H1 (cell line): ENCODE measurements around the gene COL16A1. TPM values are rescaled to one million over a fixed set of nuclear protein-coding genes. Genes with fewer than 3 reads are reported as not detected.
A peak's percentile ranks its signal among the peaks of the same experiment; 100 is the strongest.

Experiments used
- CTCF ChIA-PET: fragments of 300-600 bp; sonication (Branson Sonifier 250); formaldehyde crosslinking; loops from one replicate; lab custom pipeline; 2021; ENCODE audit not compliant: partially characterized antibody; lab: Charles Lee
- POLR2A ChIA-PET: fragments of 300-600 bp; sonication (Branson Sonifier 250); formaldehyde crosslinking; loops from one replicate; lab custom pipeline; 2021; ENCODE audit warnings: inconsistent platforms; ENCODE audit not compliant: partially characterized antibody; lab: Charles Lee
- DNase-seq, 2 experiments: peaks; one replicate each; pipeline versions ENCODE4 v3.0.0 to v3.0.0-alpha.2; 2010 to 2022; ENCODE audit warnings: low spot score in 2 of 2, low read depth in 1 of 2, mixed read lengths in 1 of 2
- FAIRE-seq: peaks from 2 replicates; lab custom pipeline; 2011; peaks lifted over from hg19 to GRCh38; lab: Jason Lieb, UNC
- H2AFZ ChIP-seq: 2 replicates; pipeline ENCODE4 v1.8.1; 2012; ENCODE audit warnings: low read length, inconsistent platforms
- H2AK5ac ChIP-seq: 2 replicates; pipeline ENCODE4 v1.6.1; 2013; ENCODE audit warnings: low read depth, low read length
- H2BK120ac ChIP-seq: replicated peaks from 2 replicates; pipeline ENCODE3; 2013; ENCODE audit warnings: low read depth, low read length, inconsistent platforms
- H2BK12ac ChIP-seq: 2 replicates; pipeline ENCODE4 v1.6.1; 2013; ENCODE audit warnings: low read depth, low read length
- H2BK15ac ChIP-seq: 2 replicates; pipeline ENCODE4 v1.6.1; 2013; ENCODE audit warnings: low read length
- H2BK20ac ChIP-seq: 2 replicates; pipeline ENCODE4 v1.6.1; 2013; ENCODE audit warnings: low read length
- H2BK5ac ChIP-seq: 2 replicates; pipeline ENCODE4 v1.6.1; 2013; ENCODE audit warnings: low read depth, low read length
- H3K14ac ChIP-seq: 2 replicates; pipeline ENCODE4 v1.6.1; 2013; ENCODE audit warnings: inconsistent platforms; ENCODE audit not compliant: insufficient read length
- H3K18ac ChIP-seq: 2 replicates; pipeline ENCODE4 v1.6.1; 2013; ENCODE audit warnings: low read length; ENCODE audit errors: extremely low read depth
- H3K23ac ChIP-seq: 2 replicates; pipeline ENCODE4 v1.6.1; 2013; ENCODE audit warnings: inconsistent platforms; ENCODE audit not compliant: insufficient read length
- H3K23me2 ChIP-seq: 2 replicates; pipeline ENCODE4 v1.6.1; 2013; ENCODE audit warnings: low read depth, low read length
- H3K27ac ChIP-seq: 2 replicates; pipeline ENCODE4 v1.6.1; 2011; ENCODE audit warnings: low read depth, low read length, inconsistent platforms
- H3K27me3 ChIP-seq, 4 experiments: replicated peaks in 1 of 4; 1 replicate in 1 of 4; 2 replicates in 3 of 4; pipeline versions ENCODE4 v1.6.1 to v1.8.1; 2011 to 2013; ENCODE audit warnings: low read length in 3 of 4, mild to moderate bottlenecking in 3 of 4, inconsistent platforms in 2 of 4, mixed read lengths in 2 of 4, moderate library complexity in 1 of 4; ENCODE audit not compliant: control insufficient read depth in 3 of 4, insufficient read depth in 3 of 4; ENCODE audit errors: extremely low read depth in 1 of 4
- H3K36me3 ChIP-seq, 4 experiments: 2 replicates each; pipeline versions ENCODE4 v1.6.1 to v1.8.1; 2011 to 2013; ENCODE audit warnings: mild to moderate bottlenecking in 4 of 4, low read length in 3 of 4, moderate library complexity in 2 of 4, control low read depth in 1 of 4, inconsistent platforms in 1 of 4; ENCODE audit not compliant: insufficient read depth in 4 of 4, control insufficient read depth in 2 of 4
- H3K4ac ChIP-seq: replicated peaks from 2 replicates; pipeline ENCODE3; 2013; ENCODE audit warnings: low read length, low read depth, mixed read lengths, inconsistent platforms; ENCODE audit not compliant: insufficient read length
- H3K4me1 ChIP-seq, 4 experiments: replicated peaks in 1 of 4; 1 replicate in 1 of 4; 2 replicates in 3 of 4; pipeline versions ENCODE4 v1.6.1 to v1.8.1; 2011 to 2013; ENCODE audit warnings: low read length in 3 of 4, inconsistent platforms in 2 of 4, mixed read lengths in 1 of 4; ENCODE audit not compliant: insufficient read depth in 4 of 4, control insufficient read depth in 3 of 4
- H3K4me2 ChIP-seq, 2 experiments: 2 replicates each; pipeline versions ENCODE4 v1.6.1 to v1.8.1; 2011 to 2013; ENCODE audit warnings: low read depth in 2 of 2, low read length in 2 of 2, control low read depth in 1 of 2, inconsistent platforms in 1 of 2, mild to moderate bottlenecking in 1 of 2; ENCODE audit not compliant: insufficient read depth in 1 of 2
- H3K4me3 ChIP-seq, 4 experiments: fragments of 200-600, 300-600 bp in 1 of 4; sonication (generic), shearing (Covaris generic), sonication (Bioruptor Twin) in 1 of 4; 2 replicates each; pipeline versions ENCODE4 v1.5.1 to v1.8.1; 2011 to 2016; ENCODE audit warnings: low read length in 4 of 4, low read depth in 3 of 4, control low read depth in 2 of 4, inconsistent platforms in 2 of 4, mild to moderate bottlenecking in 2 of 4, mixed read lengths in 1 of 4, moderate library complexity in 1 of 4; ENCODE audit not compliant: insufficient read depth in 2 of 4; ENCODE audit errors: extremely low read depth in 1 of 4
- H3K56ac ChIP-seq: replicated peaks from 2 replicates; pipeline ENCODE3; 2013; ENCODE audit warnings: low read depth, mild to moderate bottlenecking, mixed read lengths, low read length, inconsistent platforms; ENCODE audit not compliant: insufficient read length
- H3K79me1 ChIP-seq: 2 replicates; pipeline ENCODE4 v1.6.1; 2013; ENCODE audit warnings: low read depth, low read length, control low read depth
- H3K79me2 ChIP-seq, 2 experiments: 2 replicates each; pipeline versions ENCODE4 v1.6.1 to v1.8.1; 2012 to 2013; ENCODE audit warnings: low read length in 2 of 2, mild to moderate bottlenecking in 2 of 2, inconsistent platforms in 1 of 2; ENCODE audit not compliant: insufficient read depth in 2 of 2, control insufficient read depth in 1 of 2
- H3K9ac ChIP-seq, 4 experiments: replicated peaks in 1 of 4; 1 replicate in 1 of 4; 2 replicates in 3 of 4; pipeline versions ENCODE4 v1.6.1 to v1.8.1; 2011 to 2013; ENCODE audit warnings: low read depth in 3 of 4, low read length in 3 of 4, control low read depth in 2 of 4, mild to moderate bottlenecking in 2 of 4, moderate library complexity in 2 of 4, inconsistent platforms in 1 of 4; ENCODE audit errors: extremely low read depth in 1 of 4
- H3K9me3 ChIP-seq, 2 experiments: 2 replicates each; pipeline versions ENCODE4 v1.6.1 to v1.8.1; 2012 to 2013; ENCODE audit warnings: mild to moderate bottlenecking in 2 of 2, moderate library complexity in 2 of 2, control low read depth in 1 of 2, inconsistent platforms in 1 of 2, low read depth in 1 of 2, low read length in 1 of 2, mixed read lengths in 1 of 2; ENCODE audit not compliant: insufficient read depth in 2 of 2
- H4K20me1 ChIP-seq, 2 experiments: replicated peaks in 1 of 2; 2 replicates each; pipeline versions ENCODE3 to v1.8.1; 2011 to 2013; ENCODE audit warnings: inconsistent platforms in 2 of 2, low read length in 2 of 2, mild to moderate bottlenecking in 1 of 2; ENCODE audit not compliant: insufficient read depth in 2 of 2, control insufficient read depth in 1 of 2
- H4K5ac ChIP-seq: 2 replicates; pipeline ENCODE4 v1.6.1; 2013; ENCODE audit warnings: low read length, low read depth, mixed read lengths, inconsistent platforms; ENCODE audit not compliant: insufficient read length
- H4K8ac ChIP-seq: 2 replicates; pipeline ENCODE4 v1.8.0; 2013; ENCODE audit warnings: mild to moderate bottlenecking, moderate library complexity, low read length, inconsistent platforms; ENCODE audit not compliant: insufficient read depth; ENCODE audit errors: extremely low read depth
- H4K91ac ChIP-seq: replicated peaks from 2 replicates; pipeline ENCODE3; 2013; ENCODE audit warnings: low read length, mixed read lengths, inconsistent platforms; ENCODE audit not compliant: insufficient read length
- CHD2 ChIP-seq: IDR thresholded peaks from 2 replicates; pipeline ENCODE4 v1.6.1; 2012; ENCODE audit warnings: low read length, improper control_type of control experiment
- EGR1 ChIP-seq: IDR thresholded peaks from 2 replicates; pipeline ENCODE4 v1.6.1; 2011; ENCODE audit warnings: low read depth, low read length, borderline replicate concordance
- KDM4A ChIP-seq: IDR thresholded peaks from one replicate; pipeline ENCODE4 v1.7.1; 2012; ENCODE audit warnings: low read depth, mild to moderate bottlenecking, moderate library complexity, low read length, inconsistent platforms; ENCODE audit not compliant: severe bottlenecking
- MAX ChIP-seq: IDR thresholded peaks from 2 replicates; pipeline ENCODE4 v1.6.1; 2012; ENCODE audit warnings: inconsistent platforms
- NANOG ChIP-seq: IDR thresholded peaks from 2 replicates; pipeline ENCODE4 v1.6.1; 2011; ENCODE audit warnings: low read length, low read depth, mild to moderate bottlenecking, inconsistent platforms; ENCODE audit not compliant: insufficient read depth, poor library complexity, severe bottlenecking
- PHF8 ChIP-seq: fragments of 200-600 bp; sonication (generic); conservative IDR thresholded peaks from 2 replicates; pipeline ENCODE4 v1.7.1; 2012; ENCODE audit warnings: low read depth, mild to moderate bottlenecking, inconsistent platforms, low read length, moderate library complexity
- SAP30 ChIP-seq: fragments of 300-600 bp; sonication (generic); IDR thresholded peaks from 2 replicates; pipeline ENCODE4 v1.7.1; 2012; ENCODE audit warnings: low read length, moderate library complexity, mild to moderate bottlenecking, inconsistent platforms; ENCODE audit not compliant: insufficient read depth, insufficient replicate concordance
- SIN3A ChIP-seq, 2 experiments: IDR thresholded peaks in 1 of 2; conservative IDR thresholded peaks in 1 of 2; 2 replicates each; pipeline ENCODE4 v1.6.1; 2011 to 2012; ENCODE audit warnings: low read length in 2 of 2, improper control_type of control experiment in 1 of 2, low read depth in 1 of 2, mild to moderate bottlenecking in 1 of 2
- SP4 ChIP-seq: IDR thresholded peaks from 2 replicates; pipeline ENCODE4 v1.6.1; 2012; ENCODE audit warnings: low read length, inconsistent platforms
- TCF12 ChIP-seq: IDR thresholded peaks from 2 replicates; pipeline ENCODE4 v1.6.1; 2011; ENCODE audit warnings: low read depth, mild to moderate bottlenecking, low read length
- WGBS, 2 experiments: shearing (Covaris generic) in 1 of 2; methylation state at CpG; one replicate each; pipeline versions ENCODE4 v1.1.6 to v1.1.7; 2013 to 2015; ENCODE audit warnings: low lambda C conversion rate in 2 of 2, mixed read lengths in 2 of 2, inconsistent platforms in 1 of 2, low coverage in 1 of 2, missing lambda C conversion rate in 1 of 2; ENCODE audit not compliant: insufficient replicate concordance in 2 of 2, insufficient coverage in 1 of 2, insufficient read length in 1 of 2; ENCODE audit errors: extremely low coverage in 1 of 2, missing lambda C conversion rate in 1 of 2; 5-methylcytosine and 5-hydroxymethylcytosine counted together
- polyA plus RNA-seq, 7 experiments: library from polyadenylated mRNA; depleted of rRNA in 3 of 7; stranded (reverse) in 5 of 7; unstranded in 2 of 7; fragments of >200 nt in 5 of 7; fragments of 200-250 nt in 2 of 7; gene quantifications; 1 replicate in 5 of 7; 2 replicates in 1 of 7; 4 replicates in 1 of 7; pipeline versions ENCODE4 v1.2.1 to v1.2.3, GENCODE V29; 2011 to 2013; ENCODE audit warnings: missing spikeins in 2 of 7, mixed read lengths in 2 of 7
- total RNA-seq: library from RNA; stranded (reverse); fragmentation: NEBNext Ultra II Directional; extraction: Animal tissue kit (Norgen Biotek cat#: 25700); gene quantifications from 2 replicates; pipeline ENCODE4 v1.2.1, GENCODE V29; 2021

Gene COL16A1
- total and polyA plus RNA-seq, 2 of the 8 experiments (the other 6 are each of a cell fraction or from before 2014, with no cell fraction given) = 2.0 to 10.5 TPM

GRCh38 chr1:31739346-31739745 lies 35.5 kb upstream of the COL16A1 start:
- CTCF ChIA-PET = interaction anchor here (1.7 to 9.2 kb wide), 4 partner anchors 12 to 75 kb away, joined by 6 to 130 read pairs (median 54); no protein-coding TSS in a partner anchor
- no peak overlapping the region for H3K4ac ChIP-seq
- DNase-seq (peak in 1 of 2 experiments; percentile 68), FAIRE-seq (no peak)
- H4K8ac ChIP-seq = 0 out of 2 replicates have a peak overlapping the region, but pooled peaks have one; percentile 36
- H3K23ac ChIP-seq = no peak overlapping the region
- no peak overlapping the region for H3K14ac ChIP-seq
- H3K18ac ChIP-seq = no peak overlapping the region
- no peak overlapping the region for H2BK5ac ChIP-seq
- H2BK12ac ChIP-seq = 0 out of 2 replicates have a peak overlapping the region, but pooled peaks have one; percentile 60
- no peaks in the 10 kb centered on the region for H3K79me2 ChIP-seq
- no peak overlapping the region for H3K4me3 ChIP-seq
- H2AK5ac ChIP-seq = no peak overlapping the region
- H3K4me2 ChIP-seq = no peak overlapping the region; a peak in 1 of 4 replicates
- H3K56ac ChIP-seq = no peak overlapping the region
- no peaks in the 10 kb centered on the region for H3K79me1 ChIP-seq
- H3K36me3 ChIP-seq = peaks cover 0 to 4% (median 0%) of the 10 kb centered on the region in 4 experiments; a peak in 1 of 8 replicates
- no peak overlapping the region for H2BK20ac ChIP-seq
- TF ChIP-seq PHF8 = no peak
- no peak for TF ChIP-seq SIN3A (conservative IDR thresholded peaks at IDR 0.05 in 1 of 2, IDR thresholded peaks at IDR 0.05 in 1 of 2; ENCODE audit: low read depth in 1 of 2, low read length in 2 of 2)
- TF ChIP-seq NANOG = no peak
- TF ChIP-seq SAP30 = no peak
- TF ChIP-seq MAX = no peak
- TF ChIP-seq EGR1 = no peak
- TF ChIP-seq KDM4A = no peak
- TF ChIP-seq CHD2 = no peak
- TF ChIP-seq SP4 = no peak
- TF ChIP-seq TCF12 = no peak
- H4K91ac ChIP-seq = no peak overlapping the region
- H3K4me1 ChIP-seq = peaks cover 0 to 5% (median 4%) of the 10 kb centered on the region in 4 experiments; a peak in 3 of 7 replicates
- H4K5ac ChIP-seq = no peak overlapping the region
- H3K23me2 ChIP-seq = no peaks in the 10 kb centered on the region
- H3K27me3 ChIP-seq = no peaks in the 10 kb centered on the region
- H4K20me1 ChIP-seq = peaks cover 0 to 6% of the 10 kb centered on the region in 2 experiments
- H2BK120ac ChIP-seq = no peak overlapping the region
- WGBS, 2 experiments = 72% methylated on average over 11 of the region's 12 CpGs; no CpG with 5 or more reads in 1 of the 2 experiments
- POLR2A ChIA-PET = interaction anchor here (0.7 to 1.2 kb wide), 3 partner anchors 11 to 197 kb away, joined by 3 read pairs; no protein-coding TSS in a partner anchor
- peak overlapping the region; percentile 25; the same call in 1 of the 2 replicates for H2BK15ac ChIP-seq
- no peak overlapping the region for H2AFZ ChIP-seq
- H3K9ac ChIP-seq = no peak overlapping the region
- no peak overlapping the region for H3K27ac ChIP-seq
- H3K9me3 ChIP-seq = no peaks in the 10 kb centered on the region
